Epithelial cell of esophagus (primary cell): Measurements from ENCODE around the gene SENP1.

Experiments
- DNase-seq: peaks from one replicate; pipeline ENCODE4 v3.0.0; 2010; ENCODE audit warnings: low read depth
- H3K4me3 ChIP-seq: 2 replicates; pipeline ENCODE4 v1.5.1; 2011; ENCODE audit warnings: mild to moderate bottlenecking, low read length, control low read depth
- CTCF ChIP-seq: IDR thresholded peaks from 2 replicates; pipeline ENCODE4 v1.5.1; 2011; ENCODE audit warnings: low read depth, mild to moderate bottlenecking, low read length, control low read depth, inconsistent platforms; ENCODE audit not compliant: insufficient read depth; ENCODE audit errors: missing control alignments

SENP1 gene

GRCh38 chr12:48105867-48106680 is at the start of gene SENP1:
Gene SENP1, minus strand, starts transcription at chr12:48106079. Its CDS starts 4,607 bp downstream, at chr12:48101472.
- peak; percentile 24 for TF ChIP-seq CTCF
- DNase-seq = peak; percentile 83

GRCh38 chr12:48151103-48151771 is 45.4 kb upstream of the SENP1 start:
- no peak for DNase-seq
- no peak overlapping the region for H3K4me3 ChIP-seq
- no peak for TF ChIP-seq CTCF

More at GRCh38 chr12:48105867-48106680, at the start of gene SENP1:
- H3K4me3 ChIP-seq = peak within 1 kb of the TSS; percentile 79

DNA sequence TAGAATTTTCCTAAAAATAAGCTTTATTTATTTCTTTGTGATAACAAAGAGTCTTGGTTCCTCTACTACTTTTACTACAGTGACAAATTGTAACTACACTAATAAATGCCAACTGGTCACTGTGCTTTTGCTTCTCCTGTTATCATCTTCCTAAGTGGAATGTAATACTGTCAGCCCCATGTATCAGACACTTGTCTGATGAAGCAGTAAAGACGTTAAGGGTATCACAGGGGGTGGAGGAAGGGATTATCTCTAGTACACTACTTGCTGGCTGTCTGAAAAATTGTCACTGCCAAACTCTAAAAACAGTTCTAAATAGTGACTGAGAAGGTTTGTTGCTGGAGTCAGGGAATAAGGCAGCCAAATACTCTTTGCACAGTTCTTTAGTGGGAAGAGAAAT is 40.1 kb upstream of the SENP1 start:
- H3K4me3 ChIP-seq = no peak overlapping the region
- TF ChIP-seq CTCF = no peak
- DNase-seq = no peak

GRCh38 chr12:48143898-48144297 is 38.0 kb upstream of the SENP1 start:
- H3K4me3 ChIP-seq = no peak overlapping the region
- DNase-seq = no peak
- no peak for TF ChIP-seq CTCF

- H3K4me3 ChIP-seq = no peak overlapping the region
- DNase-seq = no peak
- no peak for TF ChIP-seq CTCF
Observed at GRCh38 chr12:48142818-48143674, 37.2 kb upstream of the SENP1 start.

DNA sequence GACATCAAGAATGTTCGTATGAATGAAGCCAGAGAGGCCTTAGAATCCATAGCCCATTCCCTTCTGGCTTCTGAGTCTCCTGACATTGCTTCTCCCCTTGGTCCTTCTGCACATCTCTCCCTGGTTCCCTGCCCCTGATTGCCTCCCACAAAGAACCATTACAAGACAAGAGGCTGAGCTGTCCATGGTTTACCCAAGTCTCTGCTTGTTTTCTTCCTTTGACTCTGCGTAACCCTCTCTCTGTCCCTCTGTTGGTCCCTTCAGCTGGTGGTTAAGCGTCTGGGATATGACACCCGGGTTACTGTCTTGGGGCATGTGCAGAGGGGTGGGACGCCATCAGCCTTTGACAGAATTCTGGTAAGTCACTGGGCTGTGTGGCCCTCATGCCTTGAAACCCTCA is 29.1 kb upstream of the SENP1 start:
- DNase-seq = no peak
- TF ChIP-seq CTCF = no peak
- no peak overlapping the region for H3K4me3 ChIP-seq
